ENCODE measurements around the gene BIRC5.

The BIRC5 gene

GRCh38 chr17:78214016-78214705, at the start of gene BIRC5:
Gene BIRC5 (plus strand): TSS chr17:78214253. CDS start chr17:78214317, 64 bp downstream.
- Histone ChIP-seq H2AFZ (ENCODE audit: low read depth) (peak within 1 kb of the TSS; percentile 94), H3K79me2 (ENCODE audit: insufficient read depth, low read depth) (peaks cover 32% of the 10 kb centered on the region), H3K36me3 (ENCODE audit: insufficient read depth) (peaks cover 15% of the 10 kb centered on the region; the same call in 1 of the 2 replicates), H3K9ac (peak within 1 kb of the TSS; percentile 67), H4K20me1 (ENCODE audit: insufficient read depth) (no peaks in the 10 kb centered on the region), H3K4me2 (peak within 1 kb of the TSS; percentile 94), H3K4me1 (ENCODE audit: low read depth, poor library complexity, severe bottlenecking) (peaks cover 22% of the 10 kb centered on the region), H3K4me3 (IDR thresholded peaks at IDR 0.05; ENCODE audit: insufficient read depth, low read depth, low read length) (no peak within 1 kb of the TSS), H3K27me3 (ENCODE audit: insufficient read depth, low read depth) (no peaks in the 10 kb centered on the region), H3K27ac (peak within 1 kb of the TSS; percentile 43; the same call in 1 of the 2 replicates)
- no peak for TF ChIP-seq CTCF (conservative IDR thresholded peaks at IDR 0.05; ENCODE audit: low read depth, low read length)

- no peaks in the 10 kb centered on the region for H4K20me1 ChIP-seq (ENCODE audit: insufficient read depth)
- no peak for TF ChIP-seq CTCF (conservative IDR thresholded peaks at IDR 0.05; ENCODE audit: low read depth, low read length)
- H3K4me1 ChIP-seq (ENCODE audit: low read depth, poor library complexity, severe bottlenecking): peaks cover 23% of the 10 kb centered on the region
- H3K79me2 ChIP-seq (ENCODE audit: insufficient read depth, low read depth): peaks cover 20% of the 10 kb centered on the region
- H2AFZ ChIP-seq (ENCODE audit: low read depth): no peak overlapping the region
- H3K4me3 ChIP-seq (IDR thresholded peaks at IDR 0.05; ENCODE audit: insufficient read depth, low read depth, low read length): no peak overlapping the region
- H3K27me3 ChIP-seq (ENCODE audit: insufficient read depth, low read depth): no peaks in the 10 kb centered on the region
- no peaks in the 10 kb centered on the region for H3K36me3 ChIP-seq (ENCODE audit: insufficient read depth)
- no peak overlapping the region for H3K4me2 ChIP-seq
- H3K9ac ChIP-seq: no peak overlapping the region
- no peak overlapping the region for H3K27ac ChIP-seq
Measured at GRCh38 chr17:78164748-78165607, 49.1 kb upstream of the BIRC5 start.

GRCh38 chr17:78166416-78166815, 47.6 kb upstream of the BIRC5 start:
- Histone ChIP-seq H4K20me1 (ENCODE audit: insufficient read depth) (no peaks in the 10 kb centered on the region), H3K4me1 (ENCODE audit: low read depth, poor library complexity, severe bottlenecking) (peaks cover 38% of the 10 kb centered on the region), H3K36me3 (ENCODE audit: insufficient read depth) (peaks cover 5% of the 10 kb centered on the region; the same call in 1 of the 2 replicates), H3K9ac (no peak overlapping the region; the same call in 1 of the 2 replicates), H2AFZ (ENCODE audit: low read depth) (no peak overlapping the region), H3K27ac (no peak overlapping the region), H3K4me3 (IDR thresholded peaks at IDR 0.05; ENCODE audit: insufficient read depth, low read depth, low read length) (no peak overlapping the region), H3K79me2 (ENCODE audit: insufficient read depth, low read depth) (peaks cover 35% of the 10 kb centered on the region), H3K4me2 (no peak overlapping the region), H3K27me3 (ENCODE audit: insufficient read depth, low read depth) (no peaks in the 10 kb centered on the region)
- no peak for TF ChIP-seq CTCF (conservative IDR thresholded peaks at IDR 0.05; ENCODE audit: low read depth, low read length)

DNA sequence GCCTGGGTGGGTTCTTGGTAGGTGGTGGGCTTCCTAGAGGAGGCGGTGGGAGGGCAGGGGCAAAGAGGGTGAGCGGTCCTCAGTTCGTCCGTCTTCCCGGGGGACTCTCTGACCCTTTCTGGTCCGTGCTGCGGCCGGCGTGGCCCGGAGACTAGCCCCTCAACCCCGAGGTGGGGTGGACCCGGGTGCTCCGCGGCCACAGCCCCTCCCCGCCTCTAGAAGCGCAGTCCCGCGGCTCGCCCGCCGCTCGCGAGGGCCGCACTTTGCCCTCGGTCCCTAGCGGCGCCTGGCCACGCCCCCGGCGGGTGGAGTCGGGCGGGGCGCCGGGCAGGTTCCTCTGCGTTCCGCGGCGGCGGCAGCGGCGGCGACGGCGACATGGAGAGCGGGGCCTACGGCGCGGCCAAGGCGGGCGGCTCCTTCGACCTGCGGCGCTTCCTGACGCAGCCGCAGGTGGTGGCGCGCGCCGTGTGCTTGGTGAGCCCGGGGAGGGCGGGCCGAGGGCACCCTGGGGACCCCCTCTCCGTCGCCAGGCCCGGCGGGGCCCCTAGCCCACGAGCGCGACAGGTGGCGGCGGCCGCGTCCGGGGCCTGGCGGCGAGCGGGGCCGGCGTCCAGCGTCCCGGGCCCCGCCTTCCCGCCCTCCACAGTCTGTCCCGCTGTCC, 45.7 kb upstream of the BIRC5 start, which contains the start of gene SYNGR2:
Gene SYNGR2, plus strand, starts transcription at position 340 of the 661 bp plus-strand sequence. Its CDS starts 36 bp downstream, at position 376.
- H3K36me3 ChIP-seq (ENCODE audit: insufficient read depth): peaks cover 9% of the 10 kb centered on the region; the same call in 1 of the 2 replicates
- peaks cover 49% of the 10 kb centered on the region for H3K79me2 ChIP-seq (ENCODE audit: insufficient read depth, low read depth)
- TF ChIP-seq CTCF (conservative IDR thresholded peaks at IDR 0.05; ENCODE audit: low read depth, low read length): no peak
- H3K4me2 ChIP-seq: peak within 1 kb of the TSS; percentile 67
- H3K27me3 ChIP-seq (ENCODE audit: insufficient read depth, low read depth): no peaks in the 10 kb centered on the region
- peak within 1 kb of the TSS; percentile 55 for H2AFZ ChIP-seq (ENCODE audit: low read depth)
- H4K20me1 ChIP-seq (ENCODE audit: insufficient read depth): no peaks in the 10 kb centered on the region
- peaks cover 57% of the 10 kb centered on the region for H3K4me1 ChIP-seq (ENCODE audit: low read depth, poor library complexity, severe bottlenecking)
- peak within 1 kb of the TSS; percentile 83 for H3K9ac ChIP-seq
- H3K27ac ChIP-seq: peak within 1 kb of the TSS; percentile 72
- no peak within 1 kb of the TSS for H3K4me3 ChIP-seq (IDR thresholded peaks at IDR 0.05; ENCODE audit: insufficient read depth, low read depth, low read length)
